ENCODE data around the gene VCY.
"Not testable (repeated sequence)": the region's sequence is repeated elsewhere in the genome, so short reads cannot be mapped to it uniquely, and the experiment has no call there.

VCY gene

DNA sequence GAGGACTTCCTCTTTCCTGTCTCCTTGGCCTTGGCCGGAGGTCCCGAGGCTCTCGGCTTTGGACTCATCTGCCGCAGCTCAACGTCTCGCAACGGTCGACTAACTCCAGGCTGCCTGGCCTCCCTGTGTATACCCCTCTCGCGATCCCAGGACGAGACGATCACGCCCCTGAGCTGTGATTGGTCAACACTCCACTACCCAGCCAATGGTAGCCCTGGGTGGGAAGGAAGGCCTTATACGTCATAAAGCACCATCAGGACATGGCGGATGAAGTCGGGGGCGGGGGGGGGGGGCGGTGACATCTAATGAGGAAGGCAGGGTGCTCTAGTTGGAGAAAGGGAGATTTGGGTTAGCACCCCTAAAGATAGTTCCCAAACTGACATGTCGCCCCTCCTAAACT lies at the start of gene VCY:
Gene VCY (minus strand): TSS at position 101 of the 400 bp plus-strand sequence. CDS start 33 bp downstream, at position 68.
- not testable (repeated sequence) for DNase-seq

GRCh38 chrY:14030395-14030794 lies 44.1 kb upstream of the VCY start:
- DNase-seq, result not testable (repeated sequence)

DNA sequence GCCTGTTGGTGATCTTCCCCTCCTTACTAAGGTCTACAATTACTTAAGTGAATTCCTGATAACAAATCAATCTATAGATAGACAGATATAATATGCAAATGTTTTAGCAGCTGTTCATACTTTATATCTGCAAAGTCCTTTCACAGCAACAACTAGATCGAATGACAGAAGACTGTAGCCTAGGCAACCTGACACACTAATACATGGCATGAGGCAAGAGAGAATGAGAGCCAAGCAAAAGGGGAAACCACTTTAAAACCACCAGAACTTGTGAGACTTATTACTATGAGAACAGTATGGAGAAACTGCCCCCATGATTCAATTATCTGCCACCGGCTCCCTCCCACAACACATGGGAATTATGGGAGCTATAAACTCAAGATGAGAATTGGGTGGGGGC lies 25.6 kb upstream of the VCY start:
- not testable (repeated sequence) for DNase-seq

DNA sequence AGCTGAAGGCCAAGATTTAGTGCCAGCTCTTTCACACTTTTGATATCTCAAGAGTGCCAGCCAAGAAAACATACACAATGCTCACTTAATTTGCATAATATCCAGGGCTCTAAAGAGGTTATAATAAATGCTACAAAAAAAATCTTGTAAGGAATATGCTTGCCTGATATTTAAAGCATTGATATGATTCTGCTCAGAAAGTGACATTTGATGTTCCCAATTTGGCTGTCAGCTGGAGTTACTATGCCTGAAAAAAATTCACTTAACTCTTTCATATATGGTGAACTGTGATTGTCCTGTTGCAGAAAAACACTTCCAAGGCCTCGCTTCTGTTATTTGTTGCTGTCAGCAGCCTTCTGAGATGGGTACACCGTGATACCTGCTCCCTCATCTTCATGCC lies 43.9 kb downstream of the VCY start:
- not testable (repeated sequence) for DNase-seq

Data from hematopoietic multipotent progenitor cell treated with erythropoietin and hydrocortisone succinate and interleukin-3 and kit ligand, for 8 days (in vitro differentiated cells).